Spleen (tissue), 11 donors: ENCODE measurements around the gene VPS25. TPM values are rescaled to one million over a fixed set of nuclear protein-coding genes. Genes with fewer than 3 reads are reported as not detected.

Experiments used
- DNase-seq: peaks from one replicate; pipeline ENCODE4 v3.0.0-alpha.2; 2020
- H3K27ac ChIP-seq, 8 donors: fragments of 200-600 bp; sonication (generic) in 7 of 8; 1 replicate in 4 of 8; 2 replicates in 4 of 8; pipeline versions ENCODE4 v1.5.0 to v1.8.0; 2016 to 2021; ENCODE audit warnings: inconsistent platforms in 4 of 8, mild to moderate bottlenecking in 4 of 8, moderate library complexity in 1 of 8
- H3K27me3 ChIP-seq, 7 donors: fragments of 200-600 bp; sonication (generic) in 6 of 7; replicated peaks in 1 of 7; 1 replicate in 4 of 7; 2 replicates in 3 of 7; pipeline versions ENCODE4 v1.5.0 to v1.8.0; 2016 to 2021; ENCODE audit warnings: inconsistent platforms in 3 of 7, mild to moderate bottlenecking in 1 of 7
- H3K36me3 ChIP-seq, 6 donors: fragments of 200-600 bp; sonication (generic) in 5 of 6; 1 replicate in 4 of 6; 2 replicates in 2 of 6; pipeline versions ENCODE4 v1.5.0 to v1.8.0; 2016 to 2021; ENCODE audit warnings: inconsistent platforms in 2 of 6
- H3K4me1 ChIP-seq, 6 donors: fragments of 200-600 bp; sonication (generic) in 5 of 6; 1 replicate in 3 of 6; 2 replicates in 3 of 6; pipeline versions ENCODE4 v1.5.0 to v1.8.0; 2016 to 2021; ENCODE audit warnings: inconsistent platforms in 3 of 6
- H3K4me3 ChIP-seq, 8 donors: fragments of 200-600 bp; sonication (generic) in 7 of 8; 1 replicate in 4 of 8; 2 replicates in 4 of 8; pipeline versions ENCODE4 v1.5.0 to v1.8.0; 2016 to 2021; ENCODE audit warnings: inconsistent platforms in 4 of 8, mild to moderate bottlenecking in 4 of 8, moderate library complexity in 2 of 8
- H3K9me3 ChIP-seq, 8 donors: fragments of 200-600 bp; sonication (generic) in 7 of 8; 1 replicate in 4 of 8; 2 replicates in 4 of 8; pipeline versions ENCODE4 v1.5.0 to v1.8.0; 2016 to 2021; ENCODE audit warnings: inconsistent platforms in 4 of 8
- POLR2A ChIP-seq, 3 donors: fragments of 450-650 bp; IDR thresholded peaks; one replicate each; pipeline ENCODE4 v1.5.1; 2017; ENCODE audit warnings: antibody characterized with exemption in 3 of 3, mild to moderate bottlenecking in 1 of 3
- POLR2AphosphoS5 ChIP-seq, 3 donors: sonication (generic); formaldehyde crosslinking; IDR thresholded peaks; one replicate each; pipeline ENCODE4 v1.5.1; 2017; ENCODE audit warnings: antibody characterized with exemption in 3 of 3
- WGBS, 5 donors: extraction: QIAGEN DNeasy Blood & Tissue Kit in 3 of 5; methylation state at CpG; one replicate each; pipeline versions ENCODE4 v1.1.5 to v1.1.7; 2013 to 2018; 5-methylcytosine and 5-hydroxymethylcytosine counted together
- intact Hi-C: fragments of 100-400 bp; cut with DNase I; formaldehyde crosslinking; loops from one replicate; pipeline ENCODE4 v1.15.0; 2023; ENCODE audit warnings: low total_unique reads
- polyA plus RNA-seq, 3 donors: library from polyadenylated mRNA; stranded (reverse); fragments of 200-250 nt; gene quantifications; one replicate each; pipeline ENCODE4 v1.2.1, GENCODE V29; 2013
- total RNA-seq, 7 donors: library from RNA; depleted of rRNA in 3 of 7; stranded (reverse); fragments of >200 nt in 3 of 7; fragmentation: NEBNext Ultra II Directional in 4 of 7; extraction: Animal tissue kit (Norgen Biotek cat#: 25700) in 4 of 7; gene quantifications; one replicate each; pipeline versions ENCODE4 v1.1.0 to v1.2.1, GENCODE V29; 2016 to 2021
- TF ChIP-seq, protein P1 (sequence below), 11 experiments: fragments of 200-600 bp in 7 of 11; fragments of 450-650 bp in 4 of 11; sonication (generic) in 4 of 11; IDR thresholded peaks in 8 of 11; conservative IDR thresholded peaks in 3 of 11; 1 replicate in 7 of 11; 2 replicates in 4 of 11; pipeline versions ENCODE4 v1.4.0 to v1.8.0; 2016 to 2021; ENCODE audit warnings: antibody characterized with exemption in 11 of 11, inconsistent platforms in 4 of 11, mild to moderate bottlenecking in 1 of 11
- donor health status: healthy with polysubstance abuse.
- donor health status: DM: no; HTN: no; CAD: no; lungs with moderate emphysema.
- donor health status: DM: no; HTN: no; CAD: no.
- donor health status: Bipolar disorder and iron deficiency.
- donor health status: healthy.
- donor health status: DM: no; HTN: no; CAD: no.
- donor health status: DM: yes; HTN: yes; CAD: no.

Gene VPS25
- total and polyA plus RNA-seq, 10 donors = 29.6 to 47.7 (median 35.0) TPM

DNA sequence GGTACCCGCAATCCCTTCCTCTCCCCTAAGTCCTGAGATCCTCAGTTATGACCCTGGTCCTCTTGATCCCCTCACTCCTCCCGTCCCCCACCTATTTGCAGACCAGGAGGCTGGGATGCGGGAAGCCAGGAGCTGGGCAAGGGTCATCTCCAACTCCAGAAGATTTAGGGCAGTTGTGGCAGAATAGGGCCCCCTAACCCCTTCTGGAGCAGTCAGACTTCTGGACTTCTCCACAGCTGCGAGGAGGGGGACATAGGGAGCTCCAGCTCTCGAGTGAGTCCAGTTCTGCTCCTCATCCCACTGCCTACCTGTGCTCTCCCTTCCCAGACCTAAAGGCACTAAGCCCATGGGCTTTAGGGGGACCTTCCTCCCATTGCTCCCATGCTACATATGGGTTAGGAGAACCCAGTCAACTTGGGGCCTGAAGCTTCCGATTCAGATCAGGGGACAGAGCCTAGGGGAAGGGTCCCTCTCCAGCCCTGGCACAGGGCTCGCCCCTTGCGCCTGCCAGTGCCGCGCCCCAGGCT lies 8.5 kb downstream of the VPS25 start:
- intact Hi-C loops = no loop called here
- Histone ChIP-seq H3K36me3 (peaks cover 3 to 37% (median 31%) of the 10 kb centered on the region in 6 donors), H3K4me3 (no peak overlapping the region), H3K4me1 (peaks cover 8 to 61% (median 37%) of the 10 kb centered on the region in 6 donors), H3K27ac (no peak overlapping the region), H3K9me3 (no peaks in the 10 kb centered on the region), H3K27me3 (peaks cover 0 to 71% (median 55%) of the 10 kb centered on the region in 7 donors)
- TF ChIP-seq POLR2A (IDR thresholded peaks at IDR 0.05) (no peak), POLR2AphosphoS5 (IDR thresholded peaks at IDR 0.05) (peak in 1 of 3 donors; percentile 14)
- DNase-seq = peak; percentile 38
- 45 to 93% (median 65%) methylated on average over 3 to 10 of the region's 10 CpGs for WGBS, 5 donors

DNA sequence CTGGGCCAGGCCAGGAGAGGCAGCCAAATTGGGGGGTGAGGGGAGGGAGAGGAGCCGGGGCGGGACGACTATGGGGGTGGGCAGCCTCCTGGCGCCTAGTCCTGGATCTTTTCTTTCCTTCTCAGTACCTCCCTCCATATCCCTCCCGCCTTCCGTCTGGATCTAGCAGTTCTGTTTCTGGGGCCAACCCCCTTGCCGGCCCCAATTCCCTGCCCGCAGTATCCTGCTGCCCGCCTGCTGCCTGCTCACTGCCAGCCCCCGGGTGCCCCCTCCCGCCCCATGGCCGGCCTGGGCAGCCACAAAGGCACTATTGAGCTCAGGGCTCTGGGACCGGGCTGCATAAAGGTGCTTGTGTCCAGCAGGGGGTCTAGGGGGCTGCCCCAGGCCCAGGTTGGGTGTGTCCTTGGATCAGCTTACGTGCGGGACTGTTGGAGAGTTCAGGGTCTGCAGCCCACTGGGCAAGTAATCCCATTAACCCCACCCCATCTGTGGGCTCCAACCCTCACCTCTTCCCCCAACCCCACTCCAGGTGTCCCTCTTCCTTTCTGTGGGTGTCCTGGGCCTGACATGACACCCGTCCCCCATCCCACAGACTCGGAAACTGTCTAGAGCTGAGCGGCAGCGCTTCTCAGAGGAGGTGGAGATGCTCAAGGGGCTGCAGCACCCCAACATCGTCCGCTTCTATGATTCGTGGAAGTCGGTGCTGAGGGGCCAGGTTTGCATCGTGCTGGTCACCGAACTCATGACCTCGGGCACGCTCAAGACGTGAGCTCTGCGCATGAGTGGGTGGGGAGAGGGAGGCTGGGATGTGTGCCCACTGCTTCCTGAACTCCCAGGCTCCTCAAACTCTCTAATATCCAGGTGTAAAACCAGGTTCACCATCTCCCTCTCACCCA lies 9.2 kb downstream of the VPS25 start:
- intact Hi-C loops = no loop called here
- WGBS, 5 donors = 31 to 62% (median 50%) methylated on average over 23 to 29 of the region's 29 CpGs
- peak in 1 of 3 donors; percentile 4 for TF ChIP-seq POLR2AphosphoS5 (IDR thresholded peaks at IDR 0.05)
- no peak for TF ChIP-seq POLR2A (IDR thresholded peaks at IDR 0.05)
- Histone ChIP-seq H3K4me1 (peaks cover 8 to 61% (median 37%) of the 10 kb centered on the region in 6 donors), H3K4me3 (no peak overlapping the region), H3K9me3 (no peaks in the 10 kb centered on the region), H3K36me3 (peaks cover under 1 to 29% (median 24%) of the 10 kb centered on the region in 6 donors), H3K27me3 (peaks cover 0 to 78% (median 55%) of the 10 kb centered on the region in 7 donors), H3K27ac (no peak overlapping the region)
- DNase-seq = no peak

DNA sequence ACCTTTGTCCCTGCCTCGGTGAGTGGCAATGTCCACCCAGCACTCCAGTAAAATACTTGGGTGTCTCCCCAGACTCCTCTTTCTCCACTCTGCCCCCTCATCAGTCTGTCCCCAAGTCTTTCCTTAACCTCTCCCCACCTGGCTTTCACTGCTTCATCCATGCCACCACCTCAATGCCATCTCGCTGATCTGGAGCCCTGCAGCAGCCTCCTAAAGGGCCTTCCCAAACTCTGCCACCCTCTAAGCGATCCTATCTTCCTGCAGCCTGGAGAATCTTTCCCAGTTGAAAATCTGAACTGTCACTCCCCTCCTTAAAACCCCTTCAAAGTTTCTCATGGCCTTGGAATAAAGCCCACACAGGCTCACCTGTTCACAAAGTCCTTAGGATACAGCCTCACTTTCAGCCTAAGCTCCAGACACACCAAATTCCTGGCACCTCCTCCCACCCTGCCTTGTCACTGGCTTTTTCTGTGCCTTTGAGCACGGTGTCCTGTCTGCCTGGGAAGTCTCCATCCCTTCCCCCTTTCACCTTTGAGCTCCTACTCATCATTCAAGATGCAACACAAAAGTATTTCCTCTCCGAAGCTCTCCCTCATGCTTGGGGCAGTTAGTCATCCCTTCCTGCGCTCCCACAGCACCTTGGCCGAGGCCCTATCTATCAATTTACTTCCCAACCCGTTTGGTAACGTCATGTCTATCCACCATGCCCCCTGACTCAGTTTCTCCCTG lies 10.0 kb downstream of the VPS25 start:
- H3K9me3 ChIP-seq = no peaks in the 10 kb centered on the region
- intact Hi-C loops = no loop called here
- TF ChIP-seq POLR2A (IDR thresholded peaks at IDR 0.05) (no peak), POLR2AphosphoS5 (IDR thresholded peaks at IDR 0.05) (no peak)
- TF ChIP-seq, protein P1, sequence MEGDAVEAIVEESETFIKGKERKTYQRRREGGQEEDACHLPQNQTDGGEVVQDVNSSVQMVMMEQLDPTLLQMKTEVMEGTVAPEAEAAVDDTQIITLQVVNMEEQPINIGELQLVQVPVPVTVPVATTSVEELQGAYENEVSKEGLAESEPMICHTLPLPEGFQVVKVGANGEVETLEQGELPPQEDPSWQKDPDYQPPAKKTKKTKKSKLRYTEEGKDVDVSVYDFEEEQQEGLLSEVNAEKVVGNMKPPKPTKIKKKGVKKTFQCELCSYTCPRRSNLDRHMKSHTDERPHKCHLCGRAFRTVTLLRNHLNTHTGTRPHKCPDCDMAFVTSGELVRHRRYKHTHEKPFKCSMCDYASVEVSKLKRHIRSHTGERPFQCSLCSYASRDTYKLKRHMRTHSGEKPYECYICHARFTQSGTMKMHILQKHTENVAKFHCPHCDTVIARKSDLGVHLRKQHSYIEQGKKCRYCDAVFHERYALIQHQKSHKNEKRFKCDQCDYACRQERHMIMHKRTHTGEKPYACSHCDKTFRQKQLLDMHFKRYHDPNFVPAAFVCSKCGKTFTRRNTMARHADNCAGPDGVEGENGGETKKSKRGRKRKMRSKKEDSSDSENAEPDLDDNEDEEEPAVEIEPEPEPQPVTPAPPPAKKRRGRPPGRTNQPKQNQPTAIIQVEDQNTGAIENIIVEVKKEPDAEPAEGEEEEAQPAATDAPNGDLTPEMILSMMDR (IDR thresholded peaks at IDR 0.05 in 8 of 11, conservative IDR thresholded peaks at IDR 0.05 in 3 of 11) = no peak
- 28 to 52% (median 41%) methylated on average over 9 of the region's 9 CpGs for WGBS, 5 donors
- no peak for DNase-seq
- peak overlapping the region in 1 of 8 donors; percentile 31 for H3K4me3 ChIP-seq
- H3K27ac ChIP-seq = no peak overlapping the region
- peaks cover 0 to 21% (median 16%) of the 10 kb centered on the region in 6 donors for H3K36me3 ChIP-seq
- H3K4me1 ChIP-seq = peaks cover 8 to 61% (median 37%) of the 10 kb centered on the region in 6 donors
- H3K27me3 ChIP-seq = peaks cover 0 to 83% (median 55%) of the 10 kb centered on the region in 7 donors

DNA sequence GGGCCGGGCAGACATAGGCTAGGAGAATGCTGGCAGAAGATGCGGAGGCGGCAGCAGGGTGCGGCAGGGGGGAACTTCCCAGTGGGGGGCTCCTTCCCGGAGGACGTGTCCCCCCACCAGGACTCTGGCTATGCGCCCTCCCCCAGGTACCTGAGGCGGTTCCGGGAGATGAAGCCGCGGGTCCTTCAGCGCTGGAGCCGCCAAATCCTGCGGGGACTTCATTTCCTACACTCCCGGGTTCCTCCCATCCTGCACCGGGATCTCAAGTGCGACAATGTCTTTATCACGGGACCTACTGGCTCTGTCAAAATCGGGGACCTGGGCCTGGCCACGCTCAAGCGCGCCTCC lies 10.5 kb downstream of the VPS25 start:
- Histone ChIP-seq H3K27me3 (peaks cover 0 to 83% (median 55%) of the 10 kb centered on the region in 7 donors), H3K4me1 (peaks cover 8 to 61% (median 37%) of the 10 kb centered on the region in 6 donors), H3K4me3 (peak overlapping the region in 2 of 8 donors; percentile 1 to 31), H3K27ac (no peak overlapping the region), H3K9me3 (no peaks in the 10 kb centered on the region), H3K36me3 (peaks cover 0 to 16% (median 11%) of the 10 kb centered on the region in 6 donors)
- WGBS, 5 donors = 11 to 48% (median 21%) methylated on average over 13 to 22 of the region's 22 CpGs
- DNase-seq = no peak
- intact Hi-C loops = no loop called here
- TF ChIP-seq POLR2AphosphoS5 (IDR thresholded peaks at IDR 0.05) (no peak), POLR2A (IDR thresholded peaks at IDR 0.05) (no peak)
- TF ChIP-seq, protein P1 (IDR thresholded peaks at IDR 0.05 in 8 of 11, conservative IDR thresholded peaks at IDR 0.05 in 3 of 11) = no peak
